Islet precursor cell (in vitro differentiated cells): ENCODE results near the gene FSTL4.
A peak's percentile ranks its signal among the peaks of the same experiment; 100 is the strongest.
"Not testable (repeated sequence)": the region's sequence is repeated elsewhere in the genome, so short reads cannot be mapped to it uniquely, and the experiment has no call there.

ENCODE experiments used
- DNase-seq: peaks from one replicate; pipeline ENCODE4 v3.0.0-alpha.2; 2018

The FSTL4 gene

DNA sequence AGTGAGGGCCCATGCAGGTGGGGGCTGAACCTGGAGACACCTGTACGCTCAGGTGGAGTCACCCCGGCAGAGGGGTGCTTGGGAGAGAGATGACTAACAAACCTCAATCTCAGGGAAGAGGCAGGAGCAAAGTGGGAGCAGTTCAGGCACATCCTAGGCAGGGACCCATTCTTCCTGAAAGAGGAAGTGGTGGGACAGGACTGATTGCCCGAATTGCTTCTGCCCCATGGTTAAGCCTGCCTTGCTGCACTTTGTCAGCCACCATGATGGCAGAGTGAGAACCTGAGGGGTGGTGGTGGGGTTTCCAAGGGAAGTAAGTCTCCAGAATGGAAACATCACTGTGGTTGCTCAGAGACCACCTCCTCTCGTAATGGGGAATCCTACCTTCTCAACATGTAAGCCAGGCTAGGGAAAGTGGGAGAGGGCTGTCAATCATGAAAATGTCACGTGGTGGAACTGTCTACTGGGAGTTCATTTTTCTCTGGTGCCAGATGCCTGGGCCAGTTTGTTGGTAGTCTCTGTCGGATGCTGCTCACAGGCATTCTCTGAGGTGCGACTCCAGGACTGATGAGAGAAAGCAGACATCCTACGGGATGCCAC, 410.2 kb downstream of the FSTL4 start:
- DNase-seq: no peak

GRCh38 chr5:133201310-133201709, 411.0 kb downstream of the FSTL4 start:
- no peak for DNase-seq

- DNase-seq: no peak
Measured at GRCh38 chr5:133200256-133200655, 412.1 kb downstream of the FSTL4 start.

DNA sequence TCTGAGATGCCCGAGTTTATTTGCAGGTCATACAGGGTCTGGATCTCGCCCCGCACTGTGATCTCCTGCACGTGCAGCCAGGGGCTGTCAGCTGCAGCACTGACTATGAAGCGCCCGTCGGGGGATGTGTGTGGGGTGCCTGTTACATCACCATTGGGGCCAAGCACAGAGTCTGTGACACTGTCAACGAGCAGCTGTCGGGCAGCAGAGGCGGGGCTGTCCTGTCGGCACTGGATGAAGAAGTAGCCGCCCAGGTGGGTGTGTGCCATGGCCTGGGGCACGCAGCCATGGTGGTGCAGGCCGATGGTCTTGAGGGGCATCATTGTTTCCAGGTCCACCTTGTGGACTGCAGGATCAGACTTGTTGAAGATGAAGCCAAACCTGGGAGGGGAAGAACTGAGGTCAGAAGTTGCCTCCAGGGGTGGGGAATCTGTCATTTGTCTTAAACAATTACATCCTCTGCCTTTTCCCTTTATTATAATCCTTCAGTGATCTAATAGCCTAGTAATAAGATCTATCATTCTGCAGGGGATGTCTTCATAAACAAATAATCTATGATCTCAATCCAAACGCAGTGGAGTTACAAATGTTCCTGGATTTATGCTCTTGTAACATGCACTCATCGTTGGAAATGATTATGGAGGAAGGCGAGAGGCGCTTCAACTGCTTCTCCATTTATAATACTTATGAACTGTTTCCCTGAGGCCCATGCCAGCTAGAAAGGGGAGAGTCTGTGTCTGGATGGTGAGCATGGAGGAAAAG, 412.7 kb downstream of the FSTL4 start:
- no peak for DNase-seq

DNA sequence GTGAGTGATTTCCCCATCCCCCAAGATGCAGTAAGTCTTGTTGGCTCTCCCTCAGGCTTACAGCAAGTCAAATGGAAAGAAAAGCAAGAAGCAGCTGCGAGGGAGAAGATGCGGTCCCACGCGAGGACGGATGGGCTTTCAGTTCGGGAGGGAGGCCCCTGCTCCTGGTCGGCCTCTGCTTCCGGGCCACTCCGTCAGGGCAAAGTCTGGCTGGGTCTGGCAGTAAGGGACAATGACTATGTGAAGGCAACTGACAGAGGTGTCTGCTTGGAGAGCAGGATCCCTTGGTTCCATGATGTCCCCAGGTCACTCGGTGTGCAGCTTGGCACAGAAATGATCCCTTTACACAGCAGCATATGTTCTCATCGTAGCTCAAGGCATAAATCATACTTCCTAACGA, 413.8 kb downstream of the FSTL4 start:
- DNase-seq: no peak

DNA sequence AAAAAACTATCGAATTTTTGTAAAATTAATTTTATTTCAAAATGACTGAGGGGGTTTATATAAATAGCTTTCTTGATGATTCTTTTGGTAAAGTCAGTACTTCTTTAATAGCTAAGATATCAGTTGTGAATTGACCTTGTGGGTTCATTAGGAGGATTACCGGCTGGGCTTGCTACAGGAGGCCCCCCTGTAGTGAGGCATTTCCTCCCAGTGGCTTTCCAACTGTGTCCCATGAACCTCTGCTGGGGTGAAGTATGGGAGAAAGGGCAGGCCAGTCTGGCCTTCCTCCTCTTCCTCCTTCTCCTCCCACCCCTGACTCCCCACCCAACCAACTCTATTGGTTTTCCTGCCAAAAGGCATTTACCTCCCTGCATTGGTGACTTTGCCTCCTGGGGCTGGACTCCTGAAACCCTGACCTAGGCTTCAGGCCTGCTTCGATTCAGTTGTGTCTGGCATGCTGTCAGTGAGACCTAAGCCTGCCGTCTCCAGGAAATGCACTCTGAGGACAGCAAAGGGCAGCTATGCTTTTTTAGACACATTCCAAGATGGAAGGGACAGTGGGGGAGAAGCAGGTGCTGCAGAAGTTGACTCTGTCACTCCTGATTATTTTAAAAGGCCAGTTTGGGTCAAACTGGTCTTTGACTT, 415.8 kb downstream of the FSTL4 start:
- no peak for DNase-seq

- no peak for DNase-seq
Measured at GRCh38 chr5:133195250-133195649, 417.1 kb downstream of the FSTL4 start.

DNA sequence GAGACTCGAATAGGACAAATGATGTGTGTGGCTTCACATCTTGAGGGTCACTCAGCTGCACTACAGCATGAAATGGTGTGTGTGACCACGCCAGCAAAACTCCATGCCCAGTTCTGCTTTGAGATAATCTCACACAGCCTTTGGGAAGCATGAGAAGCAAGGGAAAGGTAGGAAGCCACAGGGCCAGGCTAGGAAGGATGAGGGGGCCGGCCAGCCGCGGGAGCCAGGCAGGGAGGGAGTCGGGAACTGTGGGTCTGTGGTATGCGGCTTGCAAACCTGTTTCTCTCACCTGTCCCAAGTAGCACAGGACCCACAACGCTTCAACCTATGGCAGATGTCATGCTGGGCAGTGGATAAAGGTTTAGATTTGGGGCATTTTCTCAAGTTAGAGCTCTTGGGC, 418.5 kb downstream of the FSTL4 start:
- no peak for DNase-seq

DNA sequence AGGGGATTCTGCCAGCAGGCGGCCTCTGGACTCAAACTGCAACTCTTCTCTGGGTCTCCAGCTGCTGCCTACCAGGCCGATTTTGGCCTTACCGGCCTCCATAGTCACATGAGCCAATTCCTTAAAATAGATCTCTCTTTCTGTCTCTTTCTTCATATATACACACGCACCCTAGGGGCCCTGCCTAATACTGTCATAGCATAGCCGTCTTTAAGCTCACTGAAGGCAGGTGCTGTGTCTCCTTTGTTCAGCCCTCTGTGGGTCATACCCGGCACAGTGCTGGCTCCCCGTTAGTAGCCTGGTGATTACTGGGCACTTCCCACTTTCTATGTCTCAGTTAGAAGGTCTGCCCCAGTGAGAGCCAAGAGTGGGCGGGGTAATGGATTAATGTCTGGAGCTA, 419.6 kb downstream of the FSTL4 start:
- no peak for DNase-seq

DNA sequence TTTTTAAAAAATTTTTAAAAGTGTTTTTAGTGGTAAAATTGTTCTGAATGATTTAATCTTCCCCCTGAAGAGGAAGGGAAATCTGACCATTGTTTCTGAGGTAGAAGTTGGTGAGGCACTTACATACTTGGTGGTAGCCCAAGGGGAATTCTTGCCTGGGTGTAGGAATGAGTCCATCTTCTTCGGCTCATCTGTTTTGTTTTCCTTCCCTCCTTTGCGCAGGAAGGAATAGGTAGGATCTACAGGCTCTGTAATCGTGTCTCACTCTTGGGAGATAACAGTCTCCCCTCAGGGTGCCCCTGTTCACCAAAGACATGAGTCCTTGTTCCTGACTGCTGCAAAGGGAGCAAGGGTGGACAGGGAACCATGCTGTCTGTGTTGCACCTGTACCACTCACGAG, 422.5 kb downstream of the FSTL4 start:
- no peak for DNase-seq

DNA sequence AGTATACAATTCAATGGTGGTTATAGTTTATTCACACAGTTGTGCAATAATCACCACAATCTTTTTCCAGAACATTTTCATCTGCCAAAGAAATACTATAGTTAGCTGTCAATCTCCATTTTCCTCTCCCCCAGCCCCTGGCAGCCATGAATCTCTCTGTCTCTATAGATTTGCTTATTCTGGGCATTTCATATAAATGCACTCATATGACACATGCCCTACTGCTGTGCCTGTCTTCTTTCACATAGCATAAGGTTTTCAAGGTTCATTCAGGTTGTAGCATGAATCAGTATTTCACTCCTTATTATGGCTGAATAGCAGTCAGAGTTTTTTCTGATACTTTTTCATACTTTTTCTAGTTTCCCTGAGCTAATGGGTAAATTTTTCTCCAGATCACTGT, 432.9 kb downstream of the FSTL4 start:
- DNase-seq: no peak

- DNase-seq: not testable (repeated sequence)
Measured at GRCh38 chr5:133170756-133171387, 441.5 kb downstream of the FSTL4 start.

- DNase-seq: no peak
Measured at GRCh38 chr5:133164759-133165158, 447.6 kb downstream of the FSTL4 start.

- no peak for DNase-seq
Measured at GRCh38 chr5:133163839-133164238, 448.5 kb downstream of the FSTL4 start.

DNA sequence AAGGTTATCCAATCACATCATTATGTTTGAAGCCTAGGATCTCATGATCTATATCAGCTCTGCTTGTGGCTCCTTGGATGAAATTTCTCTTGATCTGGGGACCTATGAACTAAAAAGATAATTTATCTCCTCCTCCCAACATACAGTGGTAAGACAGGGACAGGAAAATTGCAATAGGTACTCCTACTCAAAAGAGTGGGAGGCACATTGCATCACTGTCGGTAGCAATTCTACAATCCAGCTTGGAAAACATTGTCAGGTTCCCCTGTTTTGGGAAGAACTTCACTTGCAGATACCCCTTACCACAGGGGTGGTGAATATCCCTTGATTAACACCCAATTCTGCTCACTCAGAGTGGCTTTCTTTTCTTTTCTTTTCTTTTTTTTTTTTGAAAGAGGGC, 452.8 kb downstream of the FSTL4 start:
- no peak for DNase-seq

GRCh38 chr5:133155326-133155969, 456.9 kb downstream of the FSTL4 start:
- DNase-seq: no peak

DNA sequence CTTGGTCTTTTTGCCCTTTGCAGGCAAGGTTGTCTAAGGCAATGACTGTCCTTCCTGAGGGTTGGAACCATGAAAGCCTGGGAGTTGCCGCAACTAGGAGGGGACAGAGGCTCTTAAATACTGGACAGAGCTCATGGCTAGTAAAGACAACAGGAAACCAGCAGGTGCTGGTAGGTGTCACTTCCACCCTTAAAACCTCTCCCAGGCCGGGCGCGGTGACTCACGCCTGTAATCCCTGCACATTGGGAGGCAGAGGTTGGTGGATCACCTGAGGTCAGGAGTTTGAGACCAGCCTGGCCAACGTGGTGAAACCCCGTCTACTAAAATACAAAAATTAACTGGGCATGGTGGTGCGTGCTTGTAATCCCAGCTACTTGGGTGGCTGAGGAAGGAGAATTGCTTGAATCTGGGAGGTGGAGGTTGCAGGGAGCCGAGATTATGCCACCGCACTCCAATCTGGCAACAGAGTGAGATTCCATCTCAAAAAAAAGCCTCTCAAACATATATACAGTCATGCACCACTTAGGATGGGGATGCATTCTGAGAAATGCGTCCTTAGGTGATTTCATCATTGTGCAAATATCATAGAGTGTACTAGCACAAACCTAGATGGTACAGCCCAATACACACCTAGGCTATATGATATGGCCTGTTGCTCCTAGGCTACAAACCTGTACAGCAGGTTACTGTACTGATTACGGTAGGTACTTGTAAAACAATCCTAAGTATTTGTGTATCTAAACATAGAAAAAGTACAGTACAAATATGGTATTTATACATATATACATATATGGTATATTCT, 457.9 kb downstream of the FSTL4 start:
- no peak for DNase-seq

DNA sequence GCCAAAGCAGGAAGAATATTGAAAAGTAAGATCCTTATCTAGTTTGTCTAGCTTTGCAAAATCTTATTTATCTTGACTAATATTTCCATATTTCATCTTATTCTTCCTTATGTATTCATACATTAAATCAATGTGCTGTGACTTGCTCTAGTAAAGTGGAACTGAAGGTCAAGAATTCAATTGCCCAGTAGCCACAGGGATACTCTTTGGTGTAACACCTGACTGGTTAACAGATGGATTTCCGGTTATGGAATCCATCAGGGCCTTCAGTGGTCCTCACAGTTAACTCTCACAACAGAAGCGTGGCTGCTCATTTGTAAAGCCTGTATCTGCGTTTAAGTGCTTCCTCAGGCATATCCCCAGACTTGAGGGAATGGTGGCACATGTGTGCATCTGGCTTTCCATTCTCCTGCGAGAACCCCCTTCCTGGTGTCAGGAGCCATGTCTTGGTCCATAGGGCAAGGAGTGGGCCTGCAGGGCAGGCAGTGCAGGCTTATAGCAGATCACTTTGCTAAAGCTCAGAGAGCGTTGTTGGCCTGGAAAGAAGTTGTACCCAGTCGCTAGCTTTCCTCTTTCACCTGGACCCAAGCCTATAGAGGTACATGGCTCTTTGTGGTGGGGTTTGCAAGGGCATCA, 461.3 kb downstream of the FSTL4 start:
- DNase-seq: no peak

- peak; percentile 40 for DNase-seq
Measured at GRCh38 chr5:133149345-133149744, 463.0 kb downstream of the FSTL4 start.

DNA sequence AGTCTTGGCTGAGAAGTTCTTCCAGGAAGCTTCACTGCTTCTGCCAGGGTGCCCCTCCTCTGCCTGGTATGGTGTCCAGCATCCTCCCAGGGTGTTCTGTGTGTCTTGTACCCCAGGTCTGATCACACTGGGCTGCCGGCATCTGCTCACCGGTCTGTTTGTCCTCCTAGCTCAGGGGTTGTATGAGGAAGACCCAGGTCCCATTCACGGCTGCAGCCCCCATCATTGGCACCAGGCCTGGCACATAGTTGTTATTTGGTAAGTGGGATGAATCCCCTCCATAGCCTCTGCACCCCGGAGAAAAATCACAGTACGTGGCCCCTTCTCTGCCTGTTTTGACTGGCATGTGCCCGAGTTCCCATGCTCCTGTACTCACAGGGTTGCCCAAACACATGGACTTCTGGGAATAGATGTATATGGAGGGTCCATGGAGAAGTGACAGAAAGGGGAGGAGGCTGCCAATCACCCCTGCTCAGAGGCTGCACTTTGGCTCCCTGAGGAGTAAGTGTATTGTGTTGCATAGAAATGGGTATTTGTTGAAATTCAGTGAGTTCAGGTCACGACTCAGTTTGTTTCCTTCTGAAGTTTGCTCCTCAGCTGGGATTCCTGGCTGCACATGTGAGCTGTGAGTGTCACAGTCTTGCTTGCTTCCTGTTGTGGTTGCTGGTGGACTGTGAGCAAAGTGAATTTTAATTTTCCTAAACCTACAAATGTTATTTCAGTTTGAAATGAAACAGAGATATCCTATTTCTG, 464.4 kb downstream of the FSTL4 start:
- peak; percentile 37 for DNase-seq

DNA sequence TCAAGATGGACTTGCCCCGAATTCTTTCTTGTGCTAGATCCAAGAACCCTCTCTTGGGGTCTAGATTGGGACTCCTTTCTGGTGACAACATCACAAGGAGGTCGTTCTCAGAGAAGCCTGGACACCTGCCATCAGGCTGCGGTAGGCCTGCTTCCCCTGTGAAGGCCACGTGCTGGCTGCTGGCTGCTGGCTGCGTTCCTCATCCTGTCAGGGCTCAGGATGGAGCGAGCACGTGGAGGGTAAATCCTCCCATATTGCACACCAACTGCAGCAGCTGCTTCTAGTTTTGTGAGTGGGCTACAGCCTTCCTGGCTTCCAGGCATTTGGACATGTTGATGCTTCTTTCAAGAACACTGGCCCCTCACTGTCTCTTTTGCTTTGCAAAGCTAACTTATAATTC, 464.9 kb downstream of the FSTL4 start:
- DNase-seq: peak; percentile 29
